ENCODE measurements around the gene THSD7B. TPM values are rescaled to one million over a fixed set of nuclear protein-coding genes. Genes with fewer than 3 reads are reported as not detected.

The THSD7B gene
- total and polyA plus RNA-seq, 2 of the 8 experiments (the other 6 are each of a cell fraction or from before 2014, with no cell fraction given) = 0.60 to 2.9 TPM

DNA sequence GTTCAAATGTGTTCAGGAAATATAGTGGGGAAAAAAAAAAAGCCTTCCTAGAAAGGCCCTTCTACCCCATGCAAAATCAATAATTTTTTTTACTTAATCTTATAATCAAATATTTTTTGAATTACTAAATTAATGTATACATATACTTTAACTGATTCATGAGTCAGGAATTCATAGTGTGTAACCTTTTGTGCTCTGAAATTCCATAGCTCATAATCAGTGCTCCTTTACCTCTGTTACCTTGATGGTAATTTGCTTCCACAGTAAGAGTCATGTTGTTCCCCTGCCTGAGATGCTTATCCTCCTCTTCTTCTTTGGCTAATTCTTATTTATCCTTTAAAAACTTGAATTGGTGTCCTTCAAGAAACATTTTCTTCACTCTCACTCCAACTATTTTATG lies 414.2 kb downstream of the THSD7B start (continued):
- TF ChIP-seq TBP (IDR thresholded peaks at IDR 0.05; ENCODE audit: low read depth, low read length) = no peak
- TF ChIP-seq TAF1 (IDR thresholded peaks at IDR 0.05; ENCODE audit: low read depth, low read length) = no peak
